NCI-H2081 treated with DMSO at 0.1 percent for 48 hours (cell line): ENCODE results near the gene LRRC15.

Experiments used
- DNase-seq: peaks from one replicate; lab custom pipeline; 2025; lab: John Stamatoyannopoulos, UW

The LRRC15 gene

DNA sequence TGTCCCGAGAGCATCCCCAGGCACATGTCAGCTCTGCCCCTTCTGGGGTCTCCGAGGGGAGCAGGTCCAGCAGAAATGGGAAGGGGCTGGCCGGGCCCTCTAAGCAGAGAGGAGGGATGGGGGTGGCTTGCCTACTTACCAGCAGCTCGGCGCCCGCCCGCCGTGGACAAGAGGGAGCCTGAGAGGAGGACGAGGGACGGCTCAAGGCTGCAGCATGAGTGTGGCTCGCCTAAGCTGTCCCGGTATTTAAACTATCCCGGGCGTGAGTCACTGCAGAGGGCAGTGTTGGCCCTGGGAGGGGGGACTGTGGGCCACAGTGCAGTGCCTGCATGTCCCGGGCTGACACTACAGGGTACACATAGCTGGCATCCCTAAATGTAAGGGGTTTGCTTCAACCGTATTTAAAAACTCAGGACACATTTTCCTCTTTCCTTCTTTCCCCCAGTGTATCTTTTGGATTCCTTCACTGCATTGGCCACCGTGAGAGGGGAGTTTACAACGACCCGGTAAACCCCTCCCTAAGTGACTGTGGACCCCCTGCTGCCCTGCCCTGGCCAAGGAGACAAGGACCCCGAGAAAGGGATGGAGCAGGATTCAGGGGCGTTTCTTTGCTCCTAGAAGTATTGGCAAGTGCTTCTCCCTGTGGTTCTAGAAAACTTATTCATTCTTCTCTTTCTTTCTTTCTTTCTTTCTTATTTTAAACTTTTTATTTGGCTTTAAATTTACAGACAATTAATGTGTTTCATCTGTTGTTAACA, at the start of gene LRRC15:
Gene LRRC15 (minus strand): TSS at position 222 of the 758 bp plus-strand sequence. CDS start 8,700 bp downstream, outside the sequence.
- no peak for DNase-seq

DNA sequence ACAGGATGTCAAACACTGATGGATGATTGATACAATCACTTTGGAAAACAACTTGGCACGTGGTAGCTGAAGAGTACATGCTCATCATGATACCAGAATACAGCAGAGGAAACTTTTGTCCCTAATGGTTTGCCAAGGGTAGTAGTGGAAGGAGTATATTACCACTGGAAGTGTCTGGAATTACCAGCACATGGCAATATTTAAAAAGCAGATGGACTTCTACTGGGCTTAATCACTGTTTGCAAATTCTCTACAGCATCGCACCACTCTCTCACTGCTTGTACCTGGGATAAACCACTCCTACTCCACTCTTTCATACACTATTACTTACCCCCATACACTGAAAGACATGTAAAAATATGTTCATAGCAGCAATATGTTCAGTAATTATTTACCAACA, 49.1 kb upstream of the LRRC15 start:
- DNase-seq: no peak

DNA sequence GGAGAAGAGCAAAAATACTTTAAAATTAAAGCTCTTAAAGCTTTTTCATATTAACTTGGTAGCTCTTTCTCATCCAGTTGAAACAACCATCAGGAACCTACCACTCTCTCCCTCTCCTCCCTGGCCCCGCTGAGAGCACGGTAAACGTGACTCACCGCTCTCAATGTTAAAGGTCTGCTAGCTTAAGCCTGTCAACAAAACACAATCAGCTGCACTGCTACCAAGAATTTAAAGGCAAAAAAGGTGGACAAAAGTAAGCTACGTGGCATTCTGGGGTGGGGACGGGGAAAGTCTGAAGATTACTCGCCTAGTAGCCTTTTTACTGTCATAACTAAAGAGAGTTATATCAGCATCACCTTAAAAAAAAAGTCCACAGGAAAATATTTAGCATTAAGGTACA, 37.9 kb upstream of the LRRC15 start:
- DNase-seq: no peak

DNA sequence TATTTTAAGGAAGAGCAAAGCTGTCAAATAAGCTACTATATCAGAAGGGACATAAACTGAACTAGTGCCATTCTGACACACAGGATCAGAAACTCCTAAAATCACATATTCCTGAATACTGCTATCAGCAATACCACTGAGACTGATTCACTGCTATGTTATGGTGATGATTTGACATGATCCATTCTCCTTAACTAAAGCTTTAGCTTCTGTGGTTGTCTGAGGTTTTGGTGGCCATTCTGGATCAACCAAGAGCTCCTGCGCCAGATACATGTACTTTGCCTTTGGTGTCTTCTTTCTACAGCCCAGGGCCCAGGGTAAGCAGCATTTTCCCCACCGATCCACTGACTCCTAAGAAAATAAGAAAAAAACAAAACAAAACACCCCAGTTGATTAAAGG, 36.2 kb upstream of the LRRC15 start:
- DNase-seq: no peak

DNA sequence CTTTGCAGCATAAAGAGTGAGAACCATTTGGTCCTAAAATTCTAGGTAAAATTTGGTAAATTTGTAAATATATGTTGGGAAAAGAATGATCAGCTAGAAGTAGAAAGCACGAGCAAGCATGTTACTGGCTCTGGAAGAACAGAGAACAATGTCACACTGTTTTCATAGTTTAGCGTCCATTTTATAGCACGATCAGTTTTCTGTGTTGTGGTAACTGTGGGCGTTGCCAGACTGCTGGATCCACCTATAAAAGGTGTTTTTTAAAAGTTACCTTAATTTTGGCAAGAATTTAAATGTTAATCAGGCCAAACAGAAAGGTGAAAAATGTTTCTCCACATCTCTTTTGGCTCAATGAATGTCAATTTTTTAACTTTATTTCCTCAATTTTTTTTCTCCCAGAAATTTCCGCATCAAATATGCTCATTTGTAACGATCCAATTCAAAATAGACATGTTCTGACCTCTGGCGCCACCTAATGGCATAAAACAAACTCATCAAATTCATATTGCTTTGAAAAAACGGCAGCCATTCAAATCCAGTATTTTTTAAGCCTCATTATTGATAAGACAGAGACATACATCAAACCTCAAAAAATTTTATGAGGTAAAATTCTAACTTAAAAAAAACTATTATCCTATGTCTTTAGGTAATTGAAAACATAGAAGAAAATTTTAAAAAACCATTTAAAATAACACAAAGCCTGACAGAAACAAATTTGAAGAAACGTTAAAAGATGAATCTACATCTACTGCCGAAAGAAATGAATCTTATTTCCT, 35.0 kb upstream of the LRRC15 start:
- DNase-seq: peak; percentile 63

DNA sequence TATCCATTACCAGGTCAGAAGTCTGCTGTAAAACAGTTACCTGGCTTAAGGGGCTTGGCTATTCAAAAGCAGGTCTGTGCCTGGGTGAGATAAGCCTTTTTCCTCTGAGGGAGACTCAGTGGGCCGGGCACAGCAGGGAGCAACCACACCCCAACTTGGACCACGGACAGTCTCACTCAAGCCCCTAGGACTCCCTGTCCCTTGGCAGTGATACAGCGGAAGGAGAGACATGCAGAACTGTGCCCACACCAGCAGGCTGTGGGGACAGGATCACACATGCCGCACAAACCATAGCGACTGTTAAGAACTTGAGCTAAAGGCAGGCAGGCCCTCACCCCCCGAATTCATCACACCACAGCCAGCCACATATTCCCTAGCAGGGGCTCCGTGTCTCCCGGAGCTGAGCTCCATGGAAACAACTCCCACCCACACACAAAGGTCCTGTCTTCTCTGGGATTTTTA, 32.4 kb upstream of the LRRC15 start:
- DNase-seq: no peak

DNA sequence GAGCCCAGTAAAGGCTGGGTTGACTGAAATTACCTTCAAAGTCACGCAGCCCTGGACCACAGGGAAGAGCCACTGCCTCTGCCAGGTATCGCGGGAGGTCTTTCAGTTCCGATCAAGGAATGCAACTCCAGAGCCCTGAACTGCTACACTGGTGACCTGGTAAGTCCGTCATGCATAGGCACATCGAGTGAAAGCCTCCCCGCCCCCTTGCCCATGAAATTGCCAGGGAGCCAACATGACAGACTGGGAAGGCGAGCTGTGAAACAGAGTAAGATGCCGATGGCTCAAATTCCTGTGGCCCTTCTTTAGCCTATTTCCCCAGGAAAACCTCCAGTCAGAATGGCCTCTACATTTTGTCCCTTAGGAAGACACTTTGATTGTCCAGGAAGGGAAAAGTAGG, 31.8 kb upstream of the LRRC15 start:
- DNase-seq: no peak

DNA sequence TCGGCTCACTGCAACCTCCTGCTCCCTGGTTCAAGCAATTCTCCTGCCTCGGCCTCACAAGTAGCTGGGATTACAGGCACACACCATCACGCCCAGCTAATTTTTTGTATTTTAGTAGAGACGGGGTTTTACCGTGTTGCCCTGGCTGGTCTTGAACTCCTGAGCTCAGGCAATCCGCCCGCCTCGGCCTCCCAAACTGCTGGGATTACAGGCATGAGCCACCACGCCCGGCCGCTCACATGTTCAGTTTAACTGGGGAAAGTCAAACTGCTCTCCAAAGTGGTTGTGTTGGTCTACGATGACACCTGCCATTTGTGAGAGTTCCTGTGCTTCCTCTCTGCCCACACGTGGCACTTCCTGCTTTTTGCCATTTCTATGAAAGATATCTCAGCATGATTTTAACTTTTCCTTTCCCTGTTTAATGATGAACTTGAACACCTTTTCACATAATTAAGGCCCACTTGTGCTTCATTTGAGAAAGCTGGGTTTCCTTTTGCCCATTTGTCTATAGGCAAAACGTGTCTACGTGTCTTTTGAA, 30.4 kb upstream of the LRRC15 start:
- no peak for DNase-seq

DNA sequence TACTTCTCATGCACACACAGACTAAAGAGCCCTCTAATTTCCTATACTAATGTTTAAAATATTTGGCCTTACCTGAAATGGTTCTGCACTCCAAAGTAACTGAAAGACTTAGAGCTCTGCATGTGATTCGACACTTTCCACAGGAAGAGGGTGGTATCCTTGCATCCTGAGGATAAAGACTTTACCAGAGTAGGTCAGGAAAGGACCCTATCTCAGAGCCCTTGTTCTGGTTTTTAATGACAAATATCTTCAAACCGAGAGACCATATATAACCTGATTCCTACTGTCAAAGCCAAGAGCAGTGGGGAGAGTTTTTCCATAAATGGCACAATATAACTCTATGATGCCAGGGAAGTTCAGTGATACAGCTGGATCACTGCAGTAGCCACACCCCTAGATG, 29.6 kb upstream of the LRRC15 start, which contains the start of gene GP5:
Gene GP5 (minus strand): TSS at position 101 of the 400 bp plus-strand sequence. CDS start 984 bp downstream, outside the sequence.
- no peak for DNase-seq

DNA sequence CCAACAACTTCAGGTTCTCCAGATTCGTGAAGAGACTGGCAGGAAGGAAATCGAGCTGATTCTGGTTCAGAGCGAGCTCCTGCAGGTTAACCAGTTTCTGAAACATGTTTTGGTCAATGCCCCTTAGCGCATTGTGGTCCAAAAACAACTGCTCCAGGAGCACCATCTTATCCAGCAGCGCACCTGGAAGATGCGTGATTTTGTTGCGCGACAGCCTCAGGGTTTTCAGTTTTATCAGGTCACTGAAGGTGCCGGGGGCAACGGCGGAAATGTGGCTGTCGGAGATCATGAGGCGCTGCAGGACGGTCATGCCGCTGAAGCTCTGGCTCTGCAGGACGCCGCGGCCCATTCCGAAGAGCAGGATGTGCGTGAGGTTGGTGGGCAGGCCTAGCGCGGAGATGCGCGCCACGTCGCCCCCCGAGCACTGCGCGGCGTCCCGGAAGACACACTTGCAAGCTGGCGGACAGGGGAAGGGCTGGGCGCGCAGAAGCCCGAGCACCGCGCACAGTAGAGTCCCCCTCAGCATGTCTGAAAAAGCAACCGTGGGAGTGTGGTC, 28.3 kb upstream of the LRRC15 start:
- no peak for DNase-seq

DNA sequence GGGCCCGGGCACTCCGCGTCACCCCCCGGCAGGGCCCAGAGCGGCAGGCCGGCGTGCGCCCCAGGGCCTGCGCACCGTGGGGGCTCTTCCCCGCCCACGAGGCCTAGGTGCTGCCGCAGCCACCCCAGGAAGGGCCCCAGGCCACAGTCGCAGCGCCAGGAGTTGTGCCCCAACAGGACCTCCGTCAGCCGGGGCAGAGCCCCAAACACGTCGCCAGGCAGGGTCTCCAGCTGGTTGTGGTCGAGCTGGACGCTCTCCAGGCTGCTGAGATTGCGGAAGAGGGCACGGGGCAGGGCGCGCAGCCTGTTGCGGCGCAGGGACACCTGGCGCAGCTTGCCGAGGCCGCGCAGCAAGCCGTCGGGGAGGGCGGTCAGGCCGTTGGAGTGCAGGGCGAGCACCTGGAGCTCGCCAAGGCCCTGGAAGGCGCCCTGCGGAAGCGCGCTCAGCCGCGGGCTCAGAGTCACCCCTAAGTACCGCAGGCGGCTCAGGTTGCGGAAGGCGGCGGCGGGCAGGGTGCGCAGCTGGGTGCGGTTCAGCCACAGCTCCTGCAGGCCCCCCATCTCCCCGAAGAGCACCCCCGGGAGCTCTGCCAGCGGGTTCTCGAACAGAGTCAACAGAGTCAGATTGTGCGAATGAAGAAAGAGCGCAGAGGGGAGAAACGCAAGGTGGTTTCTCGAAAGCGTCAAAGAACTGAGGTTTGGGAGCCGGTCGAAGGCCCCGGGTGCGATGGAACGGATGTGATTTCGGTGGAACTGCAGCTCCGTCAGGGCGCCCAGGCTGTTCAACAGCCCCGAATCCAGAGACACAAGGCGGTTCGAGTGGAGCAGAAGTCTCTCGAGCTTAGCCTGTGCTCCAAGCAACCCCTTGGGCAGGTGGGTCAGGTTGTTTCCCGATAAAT, 27.6 kb upstream of the LRRC15 start:
- DNase-seq: no peak

DNA sequence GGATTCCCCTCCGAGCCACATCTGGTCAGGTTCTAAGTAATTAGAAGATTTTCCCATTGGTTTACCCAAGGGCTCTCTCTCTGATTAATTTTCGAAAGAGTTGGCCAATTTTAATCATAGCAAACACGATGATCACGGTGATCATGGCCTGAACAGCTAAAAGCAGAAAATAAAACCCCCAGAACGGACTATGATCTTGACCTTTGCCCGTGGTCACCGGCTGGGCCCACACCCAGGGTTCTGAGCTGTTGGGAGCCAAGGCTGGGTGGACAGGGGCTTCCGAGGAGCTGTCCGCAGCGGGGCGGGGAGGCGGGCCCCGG, 27.0 kb upstream of the LRRC15 start:
- DNase-seq: no peak

DNA sequence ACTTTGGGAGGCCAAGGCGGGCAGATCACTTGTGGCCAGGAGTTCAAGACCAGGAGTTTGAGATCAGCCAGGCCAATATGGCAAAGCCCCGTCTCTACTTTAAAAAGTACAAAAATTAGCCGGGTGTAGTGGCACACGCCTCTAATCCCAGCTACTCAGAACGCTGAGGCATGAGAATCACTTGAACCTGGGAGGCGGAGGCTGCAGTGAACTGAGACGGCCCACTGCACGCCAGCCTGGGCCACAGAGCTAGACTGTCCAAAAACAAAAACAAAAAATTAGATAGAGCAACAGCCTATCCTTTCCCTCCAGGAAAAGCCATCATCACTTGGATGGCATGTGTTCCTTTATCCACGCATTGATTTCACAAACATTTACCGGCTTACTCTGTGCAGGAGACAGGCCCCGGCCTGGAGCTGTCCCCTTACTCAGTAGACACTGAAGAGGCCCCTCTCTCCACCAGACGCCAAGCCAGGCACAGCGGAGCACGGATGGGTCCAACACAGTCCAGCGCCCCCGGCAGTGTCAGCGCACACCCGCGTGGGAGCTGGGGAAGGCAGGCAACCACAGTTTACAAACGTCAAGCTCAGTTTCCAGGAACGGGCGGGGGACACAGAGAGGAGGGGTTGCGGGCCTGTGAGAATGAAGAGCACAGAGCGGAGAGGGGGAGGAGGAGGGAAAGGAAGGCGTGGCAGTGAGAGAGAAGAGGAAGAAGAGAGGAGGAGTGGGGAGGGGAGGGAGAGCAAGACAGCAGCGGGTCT, 26.4 kb upstream of the LRRC15 start:
- no peak for DNase-seq

DNA sequence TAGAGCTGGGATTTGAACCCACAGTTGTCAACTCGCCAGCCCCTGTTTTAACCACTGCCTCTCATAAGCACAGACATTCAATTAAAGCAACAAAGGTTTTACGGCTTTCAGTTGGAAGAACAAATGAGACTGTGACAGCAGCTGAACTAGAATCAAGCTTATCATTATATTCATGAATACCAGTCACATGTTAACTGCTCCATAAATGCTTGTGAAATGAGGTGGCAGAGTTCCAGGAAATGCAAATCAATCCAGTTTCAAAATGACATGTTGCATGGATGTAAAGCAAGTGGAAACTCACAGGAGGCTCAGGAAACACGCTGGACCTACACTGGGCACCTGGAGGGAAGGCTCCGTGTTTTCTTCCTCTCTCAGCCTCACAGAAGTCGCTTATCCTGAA, 25.7 kb upstream of the LRRC15 start:
- DNase-seq: peak; percentile 99

DNA sequence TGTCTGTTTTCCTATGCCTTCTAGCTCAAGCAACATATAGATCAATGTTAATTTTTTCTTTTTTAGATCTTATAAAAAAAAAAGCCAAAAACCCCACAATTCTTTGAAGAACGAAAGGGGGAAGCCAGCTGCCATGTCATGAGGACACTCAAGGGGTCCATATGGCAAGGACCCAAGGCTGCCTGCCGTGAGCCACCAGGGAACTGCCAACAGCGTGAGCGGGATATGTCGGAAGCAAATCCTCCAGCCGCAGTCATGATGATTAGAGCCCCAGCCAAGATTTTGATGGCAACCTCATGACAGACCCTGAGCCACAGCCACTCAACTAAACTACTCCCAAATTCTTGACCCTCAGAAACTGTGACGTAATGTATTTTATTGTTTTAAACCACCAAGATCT, 23.0 kb upstream of the LRRC15 start:
- DNase-seq: no peak

DNA sequence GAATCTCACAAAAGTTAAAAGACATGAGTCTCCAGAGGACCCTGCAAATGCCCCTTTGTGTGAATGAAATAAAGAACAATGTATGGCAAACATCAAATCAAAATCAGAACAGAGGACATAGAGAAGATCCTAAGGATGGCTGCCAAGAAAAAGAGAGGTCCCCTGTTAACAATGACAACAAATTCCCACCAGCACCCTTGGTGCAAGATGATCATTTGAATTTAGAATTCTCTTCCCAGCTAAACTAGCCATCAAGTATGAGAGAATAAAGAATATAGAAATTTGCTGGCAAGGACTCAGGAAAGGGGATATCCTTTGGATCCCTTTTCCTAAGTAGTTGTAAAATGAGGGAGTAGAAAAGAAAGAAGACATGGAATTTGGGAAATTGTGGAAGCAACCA, 21.3 kb upstream of the LRRC15 start:
- DNase-seq: no peak

DNA sequence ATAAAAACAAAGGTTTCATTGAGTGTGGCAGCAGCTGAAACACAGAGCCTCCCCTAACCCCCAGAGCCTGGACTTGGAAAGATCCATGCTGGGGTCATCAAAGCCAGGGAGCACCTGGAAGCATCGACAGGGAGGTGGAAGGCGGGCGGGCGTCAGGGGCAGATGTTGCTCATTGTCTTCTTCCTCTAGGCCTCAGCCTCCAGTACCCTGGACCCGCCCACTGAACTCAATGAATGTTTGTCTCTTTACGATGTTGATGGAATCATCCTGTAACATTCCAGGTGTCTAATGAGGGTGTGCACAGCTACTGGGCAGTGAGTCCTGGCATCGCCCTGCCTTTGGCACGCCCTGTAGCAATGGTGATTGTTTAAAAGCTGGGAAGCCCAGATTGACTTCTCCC, 19.7 kb upstream of the LRRC15 start:
- no peak for DNase-seq

DNA sequence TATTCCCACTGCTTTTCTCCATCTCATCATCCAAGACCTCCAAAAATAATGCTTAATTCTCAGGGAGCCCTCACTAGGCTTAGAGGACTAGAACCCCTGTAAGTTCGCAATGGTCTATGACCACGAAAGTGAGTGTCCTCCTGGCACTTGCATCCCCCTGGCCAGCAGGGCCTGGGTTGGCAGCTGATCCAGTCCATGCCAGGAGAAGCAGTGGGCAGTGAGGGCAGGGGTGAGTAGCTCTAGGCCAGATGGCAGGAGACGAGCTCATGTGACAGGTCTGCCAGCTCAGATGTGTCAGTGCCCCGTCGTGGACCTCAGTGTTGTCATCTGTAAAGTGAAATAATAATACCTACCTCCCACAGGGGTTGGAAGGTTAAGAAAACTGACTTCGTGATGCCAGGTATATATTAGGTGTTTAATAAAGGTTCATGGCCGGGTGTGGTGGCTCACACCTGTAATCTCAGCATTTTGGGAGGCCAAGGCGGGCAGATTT, 18.4 kb upstream of the LRRC15 start:
- no peak for DNase-seq

DNA sequence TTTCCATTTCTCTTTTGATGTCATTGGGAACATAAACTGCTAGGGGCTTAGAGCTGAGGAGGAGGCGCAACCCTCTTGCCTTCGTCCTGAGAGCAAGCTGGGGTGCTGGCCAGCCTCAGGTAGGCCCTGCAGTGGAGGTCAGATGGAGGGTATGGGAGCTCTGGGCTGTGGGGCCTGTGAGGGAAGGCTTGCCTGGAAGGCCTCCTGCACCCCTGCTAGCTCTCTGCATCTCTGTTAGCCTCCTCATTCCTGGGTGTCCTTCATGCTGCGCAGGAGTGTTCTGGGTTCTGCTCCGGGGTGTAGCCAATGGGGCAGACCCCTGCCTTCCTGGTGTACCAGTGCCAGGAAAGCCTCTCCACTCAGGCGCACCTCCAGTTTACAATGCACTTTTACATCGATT, 17.7 kb upstream of the LRRC15 start:
- DNase-seq: no peak

DNA sequence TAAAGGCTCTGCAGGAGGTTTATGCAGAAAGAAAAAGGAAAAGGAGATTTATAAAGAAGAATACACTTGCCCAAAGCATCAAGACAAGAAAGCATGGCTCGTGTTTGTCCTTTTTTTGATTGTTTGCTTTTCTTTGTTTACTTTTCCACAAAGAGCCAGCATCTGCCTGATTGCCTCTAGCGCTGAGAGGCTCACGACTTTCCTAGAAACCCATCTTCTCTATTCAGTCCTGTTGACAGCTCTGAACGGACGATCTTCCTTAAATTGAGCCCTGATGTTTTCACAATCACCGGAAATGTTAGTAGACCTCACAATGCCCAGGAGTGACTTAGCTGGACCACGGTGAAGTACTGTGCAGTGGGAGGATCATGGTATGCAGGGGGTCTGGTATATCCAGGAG, 17.1 kb upstream of the LRRC15 start:
- DNase-seq: no peak

DNA sequence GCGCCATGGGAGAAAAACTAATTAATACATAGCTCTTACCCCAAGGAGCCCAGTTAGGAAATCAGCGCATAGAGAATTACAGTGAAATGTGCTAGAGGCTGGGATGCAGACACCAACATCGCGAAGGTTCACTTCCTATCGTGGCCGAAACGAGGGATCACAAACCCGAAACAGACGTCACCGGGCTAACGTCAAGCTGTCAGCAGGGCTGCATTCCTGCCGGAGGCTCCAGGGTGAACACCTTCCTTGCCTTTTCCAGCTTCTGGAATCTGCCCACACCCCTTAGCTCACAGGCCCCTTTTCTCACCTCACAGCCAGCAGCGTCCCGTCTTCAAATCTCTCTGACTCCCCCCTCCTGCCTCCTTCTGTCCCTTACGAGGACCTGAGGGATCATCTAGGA, 16.5 kb upstream of the LRRC15 start:
- DNase-seq: no peak
